PC-3 (cell line): ENCODE measurements around the gene GNB2. TPM values are rescaled to one million over a fixed set of nuclear protein-coding genes. Genes with fewer than 3 reads are reported as not detected.

Experiments
- ATAC-seq: fragments of 200-7000 bp; cut with Tn5 transposase; 2 replicates; pipeline ENCODE4 v1.9.1; 2020; ENCODE audit warnings: mild to moderate bottlenecking, moderate library complexity
- BruUV-seq: library from RNA; stranded (reverse); fragments of 400-500 nt; replicated peaks from 2 replicates; lab custom pipeline; 2021; lab: Mats Ljungman, UMichigan
- CTCF ChIA-PET: fragments of 300-600 bp; sonication (Branson Sonifier 250); formaldehyde crosslinking; loops from one replicate; lab custom pipeline; 2022; ENCODE audit warnings: antibody characterized with exemption; lab: Charles Lee
- POLR2A ChIA-PET: fragments of 300-600 bp; sonication (Branson Sonifier 250); formaldehyde crosslinking; loops from one replicate; lab custom pipeline; 2022; ENCODE audit warnings: antibody characterized with exemption; ENCODE audit not compliant: unreplicated experiment; lab: Charles Lee
- DNase-seq: peaks from one replicate; pipeline ENCODE4 v3.0.0-alpha.2; 2015
- H2AFZ ChIP-seq: fragments of 300-600 bp; sonication (generic); 2 replicates; pipeline ENCODE4 v1.6.0; 2016; ENCODE audit warnings: antibody characterized with exemption, low read length
- H3F3A ChIP-seq: fragments of 300-600 bp; sonication (generic); one replicate; pipeline ENCODE4 v1.6.0; 2017; ENCODE audit warnings: antibody characterized with exemption, low read length, control low read depth, mild to moderate bottlenecking; ENCODE audit not compliant: unreplicated experiment
- H3K27ac ChIP-seq: fragments of 300-600 bp; sonication (generic); 2 replicates; pipeline ENCODE4 v1.5.1; 2016; ENCODE audit warnings: mild to moderate bottlenecking, low read length
- H3K27me3 ChIP-seq: fragments of 300-600 bp; sonication (generic); 2 replicates; pipeline ENCODE4 v1.6.1; 2016; ENCODE audit warnings: low read length, mixed read lengths
- H3K36me3 ChIP-seq: fragments of 300-600 bp; sonication (generic); 2 replicates; pipeline ENCODE4 v1.6.1; 2016; ENCODE audit warnings: low read depth, mixed run types, low read length, mixed read lengths
- H3K4me1 ChIP-seq: fragments of 300-600 bp; sonication (generic); 2 replicates; pipeline ENCODE4 v1.5.1; 2016; ENCODE audit warnings: low read length; ENCODE audit not compliant: insufficient read depth
- H3K4me2 ChIP-seq: fragments of 300-600 bp; sonication (generic); 2 replicates; pipeline ENCODE4 v1.6.0; 2016; ENCODE audit warnings: low read length
- H3K4me3 ChIP-seq: fragments of 300-600 bp; sonication (generic); 2 replicates; pipeline ENCODE4 v1.5.1; 2016; ENCODE audit warnings: mild to moderate bottlenecking, low read length, mixed read lengths
- H3K79me2 ChIP-seq: fragments of 300-600 bp; sonication (generic); 2 replicates; pipeline ENCODE4 v1.6.1; 2017; ENCODE audit warnings: low read length, mixed read lengths
- H3K9ac ChIP-seq: fragments of 300-600 bp; sonication (generic); 2 replicates; pipeline ENCODE4 v1.6.0; 2016; ENCODE audit warnings: mild to moderate bottlenecking, low read length
- H3K9me2 ChIP-seq: fragments of 300-600 bp; sonication (generic); replicated peaks from 2 replicates; pipeline ENCODE4 v1.6.1; 2016; ENCODE audit warnings: mixed run types, low read length, mixed read lengths
- H3K9me3 ChIP-seq: fragments of 300-600 bp; sonication (generic); 2 replicates; pipeline ENCODE4 v1.6.1; 2016; ENCODE audit warnings: low read length, mixed read lengths
- H4K20me1 ChIP-seq: fragments of 300-600 bp; sonication (generic); 2 replicates; pipeline ENCODE4 v1.6.1; 2016; ENCODE audit warnings: low read length, mixed read lengths
- EZH2 ChIP-seq: fragments of 300-600 bp; sonication (generic); IDR thresholded peaks from one replicate; pipeline ENCODE4 v1.6.1; 2017; ENCODE audit warnings: antibody characterized with exemption, mild to moderate bottlenecking, low read length; ENCODE audit not compliant: unreplicated experiment
- EZH2phosphoT487 ChIP-seq: fragments of 300-600 bp; sonication (generic); IDR thresholded peaks from 2 replicates; pipeline ENCODE4 v1.6.1; 2018; ENCODE audit warnings: mild to moderate bottlenecking, antibody characterized with exemption, low read length, borderline replicate concordance
- intact Hi-C: fragments of 100-400 bp; cut with micrococcal nuclease; formaldehyde crosslinking; loops from 2 replicates; pipeline ENCODE4 v1.9.0; 2023
- total RNA-seq: library from RNA; depleted of rRNA; stranded (reverse); fragments of >200 nt; gene quantifications from 2 replicates; pipeline ENCODE4 v1.2.3, GENCODE V29; 2014
- TF ChIP-seq, protein P1 (sequence below): fragments of 300-600 bp; sonication (generic); conservative IDR thresholded peaks from 2 replicates; pipeline ENCODE4 v1.5.1; 2017; ENCODE audit warnings: antibody characterized with exemption, low read depth, mild to moderate bottlenecking, low read length

GNB2 gene
- total RNA-seq, 1 experiment from 2014 or later = 164 TPM

DNA sequence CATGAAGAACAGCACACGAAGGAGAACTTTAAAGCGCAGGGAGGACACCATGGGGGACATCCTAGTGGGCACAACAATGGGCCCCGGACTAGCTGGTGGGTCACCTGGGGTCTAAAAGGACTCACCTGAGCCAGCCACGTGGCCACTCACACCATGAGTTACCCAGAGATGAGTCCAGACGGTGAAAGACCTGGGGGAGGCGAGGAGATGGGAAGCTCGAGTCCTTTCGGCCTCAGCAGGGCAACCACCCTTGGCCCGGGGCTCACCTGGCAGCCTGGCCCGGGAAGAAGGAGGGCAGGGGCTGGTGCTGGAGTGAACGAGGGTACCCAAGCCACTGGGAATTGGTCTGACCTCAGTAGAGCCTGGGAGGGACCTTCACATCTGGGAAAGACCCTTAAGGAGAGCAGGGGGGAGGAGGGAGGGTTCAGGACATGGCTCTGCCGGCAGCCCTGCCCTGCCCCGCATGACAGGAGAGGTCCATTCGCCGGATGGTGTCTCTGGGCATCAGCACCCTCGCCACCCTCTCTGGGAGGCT, 14.9 kb downstream of the GNB2 start:
- no peak overlapping the region for H3K4me3 ChIP-seq
- H3K4me2 ChIP-seq = no peak overlapping the region
- ChIA-PET POLR2A (no interaction called here), CTCF (no interaction called here)
- no peak overlapping the region for H3K9ac ChIP-seq
- no peaks in the 10 kb centered on the region for H3F3A ChIP-seq
- H4K20me1 ChIP-seq = peaks cover 5% of the 10 kb centered on the region
- no peak for DNase-seq
- BruUV-seq = no TSS peak
- H3K4me1 ChIP-seq = peaks cover 12% of the 10 kb centered on the region
- H3K27ac ChIP-seq = no peak overlapping the region
- no peak overlapping the region for H2AFZ ChIP-seq
- no peaks in the 10 kb centered on the region for H3K9me3 ChIP-seq
- no peaks in the 10 kb centered on the region for H3K27me3 ChIP-seq
- ATAC-seq = no peak
- H3K36me3 ChIP-seq = peaks cover 5% of the 10 kb centered on the region
- no peaks in the 10 kb centered on the region for H3K9me2 ChIP-seq
- intact Hi-C loops = no loop called here
- no peak for TF ChIP-seq EZH2phosphoT487
- TF ChIP-seq EZH2 = no peak
- TF ChIP-seq, protein P1, sequence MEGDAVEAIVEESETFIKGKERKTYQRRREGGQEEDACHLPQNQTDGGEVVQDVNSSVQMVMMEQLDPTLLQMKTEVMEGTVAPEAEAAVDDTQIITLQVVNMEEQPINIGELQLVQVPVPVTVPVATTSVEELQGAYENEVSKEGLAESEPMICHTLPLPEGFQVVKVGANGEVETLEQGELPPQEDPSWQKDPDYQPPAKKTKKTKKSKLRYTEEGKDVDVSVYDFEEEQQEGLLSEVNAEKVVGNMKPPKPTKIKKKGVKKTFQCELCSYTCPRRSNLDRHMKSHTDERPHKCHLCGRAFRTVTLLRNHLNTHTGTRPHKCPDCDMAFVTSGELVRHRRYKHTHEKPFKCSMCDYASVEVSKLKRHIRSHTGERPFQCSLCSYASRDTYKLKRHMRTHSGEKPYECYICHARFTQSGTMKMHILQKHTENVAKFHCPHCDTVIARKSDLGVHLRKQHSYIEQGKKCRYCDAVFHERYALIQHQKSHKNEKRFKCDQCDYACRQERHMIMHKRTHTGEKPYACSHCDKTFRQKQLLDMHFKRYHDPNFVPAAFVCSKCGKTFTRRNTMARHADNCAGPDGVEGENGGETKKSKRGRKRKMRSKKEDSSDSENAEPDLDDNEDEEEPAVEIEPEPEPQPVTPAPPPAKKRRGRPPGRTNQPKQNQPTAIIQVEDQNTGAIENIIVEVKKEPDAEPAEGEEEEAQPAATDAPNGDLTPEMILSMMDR = no peak
- peaks cover 51% of the 10 kb centered on the region for H3K79me2 ChIP-seq

DNA sequence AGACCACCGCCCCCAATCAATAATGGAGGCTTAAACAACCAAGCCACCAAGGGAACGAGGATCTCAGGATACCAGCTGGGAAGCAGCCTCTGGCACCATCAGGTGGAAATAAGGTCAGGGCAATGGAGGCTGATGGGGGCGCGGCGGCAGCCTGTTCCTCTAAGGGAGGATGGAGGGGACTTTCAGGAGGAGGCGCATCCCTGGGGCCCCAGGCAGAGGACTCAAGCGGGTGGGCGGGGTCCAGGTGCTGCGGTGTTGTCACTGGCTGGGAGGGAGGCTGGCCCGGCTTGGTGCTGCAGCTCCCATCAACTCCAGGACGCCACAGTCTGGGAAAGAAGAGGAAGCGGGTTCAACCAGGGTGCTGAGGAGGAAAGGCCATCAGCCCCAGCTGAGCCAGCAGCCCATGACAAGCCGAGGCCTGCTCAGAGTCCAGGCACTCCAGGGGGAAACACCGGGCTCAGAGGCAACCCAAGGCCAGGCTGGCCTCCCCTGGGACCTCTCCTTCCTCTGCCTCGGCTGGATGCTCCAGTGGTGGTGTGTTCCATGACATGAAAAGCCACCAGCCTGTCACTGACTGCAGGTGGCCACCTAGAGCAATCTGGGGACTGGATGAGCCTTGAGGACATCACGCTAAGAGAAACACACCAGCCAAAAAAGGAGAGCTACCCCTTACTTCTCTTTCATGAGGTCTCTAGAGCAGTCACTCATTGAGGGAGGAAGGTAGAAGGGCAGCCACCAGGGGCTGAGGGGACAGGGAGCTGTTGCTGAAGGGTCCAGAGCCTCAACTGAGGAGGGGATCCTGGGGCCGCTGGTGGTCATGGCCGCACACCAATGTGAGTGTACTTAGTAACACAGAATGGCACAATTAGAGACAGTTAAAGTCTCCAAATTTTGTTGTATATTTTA, 15.9 kb downstream of the GNB2 start:
- intact Hi-C loops = loop anchor here (2.0 to 5.0 kb wide), 2 partner anchors 85 to 102 kb away; partner anchors contain the start of genes FBXO24 and LRCH4
- Histone ChIP-seq H3K9ac (no peak overlapping the region), H3F3A (no peaks in the 10 kb centered on the region), H3K4me3 (no peak overlapping the region), H2AFZ (no peak overlapping the region), H3K27me3 (no peaks in the 10 kb centered on the region), H4K20me1 (peaks cover 5% of the 10 kb centered on the region), H3K36me3 (peaks cover 5% of the 10 kb centered on the region), H3K9me3 (no peaks in the 10 kb centered on the region), H3K79me2 (peaks cover 54% of the 10 kb centered on the region), H3K27ac (no peak overlapping the region), H3K9me2 (no peaks in the 10 kb centered on the region), H3K4me1 (peaks cover 12% of the 10 kb centered on the region), H3K4me2 (no peak overlapping the region)
- ChIA-PET POLR2A (no interaction called here), CTCF (no interaction called here)
- DNase-seq (no peak), ATAC-seq (no peak)
- BruUV-seq = no TSS peak
- TF ChIP-seq EZH2phosphoT487 (no peak), EZH2 (no peak)
- TF ChIP-seq, protein P1 = no peak
